ENCODE results near the gene GMPS. TPM values are rescaled to one million over a fixed set of nuclear protein-coding genes. Genes with fewer than 3 reads are reported as not detected.

GMPS gene
- total and polyA plus RNA-seq, 10 of the 15 experiments (the other 5 are each of a cell fraction or from before 2014, with no cell fraction given) = 33.2 to 143 (median 79.0) TPM

GRCh38 chr3:155886915-155887314, 16.5 kb downstream of the GMPS start:
- FAIRE-seq = no peak
- intact Hi-C loops (cut with micrococcal nuclease; ENCODE audit: unreplicated experiment) = no loop called here
- 44% methylated on average over 1 of the region's 1 CpG for WGBS (ENCODE audit: insufficient coverage, insufficient replicate concordance, low lambda C conversion rate, missing lambda C conversion rate)
- TF ChIP-seq CHD2 (IDR thresholded peaks at IDR 0.05; ENCODE audit: borderline replicate concordance, low read depth, low read length) = no peak
- no peak for TF ChIP-seq HCFC1 (IDR thresholded peaks at IDR 0.05; ENCODE audit: low read length)
- TF ChIP-seq ASH2L (IDR thresholded peaks at IDR 0.05; ENCODE audit: borderline replicate concordance, low read depth) = no peak
- no peak for TF ChIP-seq NBN (IDR thresholded peaks at IDR 0.05)
- TF ChIP-seq USF1 (IDR thresholded peaks at IDR 0.05; ENCODE audit: borderline replicate concordance, extremely low read length, insufficient read depth, low read depth, low read length) = no peak
- no peak for TF ChIP-seq PAX8 (IDR thresholded peaks at IDR 0.05)
- TF ChIP-seq IKZF2 (IDR thresholded peaks at IDR 0.05) = no peak
- no peak for TF ChIP-seq RAD51 (IDR thresholded peaks at IDR 0.05)
- TF ChIP-seq ZBTB11 (CRISPR knock-in tag; IDR thresholded peaks at IDR 0.05) = no peak
- TF ChIP-seq SIX5 (IDR thresholded peaks at IDR 0.05; ENCODE audit: low read depth, low read length, severe bottlenecking) = no peak
- TF ChIP-seq PRDM15 (CRISPR knock-in tag; IDR thresholded peaks at IDR 0.05) = no peak
- no peak for TF ChIP-seq RELB (IDR thresholded peaks at IDR 0.05; ENCODE audit: low read depth)
- no peak for TF ChIP-seq PBX3 (IDR thresholded peaks at IDR 0.05; ENCODE audit: insufficient replicate concordance, low read depth, low read length)

More at GRCh38 chr3:155886915-155887314, 16.5 kb downstream of the GMPS start:
- Histone ChIP-seq H3K27me3 (replicated peaks in 1 of 2; ENCODE audit: control insufficient read depth in 2 of 2, insufficient read depth in 2 of 2, low read length in 1 of 2) (no peaks in the 10 kb centered on the region), H3K9ac (ENCODE audit: control insufficient read depth, insufficient read depth, low read length) (no peak overlapping the region), H3K4me1 (ENCODE audit: control insufficient read depth, insufficient read depth, low read length) (no peaks in the 10 kb centered on the region), H3K36me3 (ENCODE audit: control insufficient read depth in 2 of 2, insufficient read depth in 2 of 2, low read length in 1 of 2) (peaks cover 0 to 4% of the 10 kb centered on the region in 2 experiments; a peak in 1 of 4 replicates), H3K4me3 (no peak overlapping the region), H2AFZ (ENCODE audit: control insufficient read depth, low read depth, low read length) (no peak overlapping the region), H4K20me1 (ENCODE audit: control insufficient read depth, insufficient read depth) (no peaks in the 10 kb centered on the region), H3K9me3 (replicated peaks; ENCODE audit: control insufficient read depth, insufficient read depth, low read length) (no peaks in the 10 kb centered on the region), H3K27ac (ENCODE audit: control insufficient read depth, insufficient read depth) (peak overlapping the region; percentile 28; the same call in 1 of the 2 replicates), H3K4me2 (ENCODE audit: control insufficient read depth, insufficient read depth) (no peak overlapping the region), H3K79me2 (ENCODE audit: control insufficient read depth, insufficient read depth, low read length) (peaks cover 92% of the 10 kb centered on the region)
- in situ Hi-C loops (cut with MboI) = no loop called here
- TSS peak; percentile 1 for BruUV-seq (replicated peaks)
- ChIA-PET POLR2A (no interaction called here), RAD21 (ENCODE audit: unreplicated experiment) (interaction anchor here (1.1 kb wide), 1 partner anchor 17 kb away, joined by 3 read pairs; no protein-coding TSS in a partner anchor), SMC1A (ENCODE audit: uncharacterized antibody, unreplicated experiment) (interaction anchor here (0.8 to 2.1 kb wide), 4 partner anchors 14 to 81 kb away, joined by 3 to 6 read pairs (median 4); partner anchors contain the start of gene C3orf33), CTCF (interaction anchor here (1.5 kb wide), 1 partner anchor 8 kb away, joined by 3 read pairs; no protein-coding TSS in a partner anchor)
- DNase-seq (ENCODE audit: low read depth, low spot score) = no peak
- ATAC-seq = peak; percentile 36

Data from GM12878 (cell line).